MCF 10A (cell line): ENCODE data around the gene GATAD2B. TPM values are rescaled to one million over a fixed set of nuclear protein-coding genes. Genes with fewer than 3 reads are reported as not detected.
"Not testable (repeated sequence)": the region's sequence is repeated elsewhere in the genome, so short reads cannot be mapped to it uniquely, and the experiment has no call there.

Experiments
- BruUV-seq: library from RNA; stranded (reverse); fragments of 400-500 nt; replicated peaks from 2 replicates; lab custom pipeline; 2021; lab: Mats Ljungman, UMichigan
- CTCF ChIA-PET: fragments of 300-600 bp; sonication (Branson Sonifier 250); formaldehyde crosslinking; extraction: SDS; loops from one replicate; lab custom pipeline; 2021; ENCODE audit warnings: antibody characterized with exemption, inconsistent platforms; lab: Yijun Ruan, JAX
- POLR2A ChIA-PET: fragments of 300-600, 350-650 bp; sonication (Branson Sonifier 250); formaldehyde crosslinking; extraction: SDS; loops from one replicate; lab custom pipeline; 2020; ENCODE audit warnings: antibody characterized with exemption, inconsistent platforms; lab: Yijun Ruan, JAX
- DNase-seq: peaks from one replicate; pipeline ENCODE4 v3.0.0-alpha.2; 2018; ENCODE audit not compliant: unreplicated experiment
- H3K27ac Mint-ChIP-seq: one replicate; pipeline ENCODE4 v1.8.0; 2022; ENCODE audit warnings: mild to moderate bottlenecking, low read depth, mixed read lengths; ENCODE audit not compliant: unreplicated experiment
- H3K27me3 Mint-ChIP-seq: one replicate; pipeline ENCODE4 v1.8.0; 2022; ENCODE audit warnings: mixed read lengths; ENCODE audit not compliant: insufficient read depth, unreplicated experiment
- H3K36me3 Mint-ChIP-seq: one replicate; pipeline ENCODE4 v1.8.0; 2022; ENCODE audit warnings: mild to moderate bottlenecking, moderate library complexity, mixed read lengths; ENCODE audit not compliant: insufficient read depth, unreplicated experiment
- H3K4me1 Mint-ChIP-seq: one replicate; pipeline ENCODE4 v1.8.0; 2022; ENCODE audit warnings: mixed read lengths; ENCODE audit not compliant: insufficient read depth, unreplicated experiment
- H3K4me3 Mint-ChIP-seq: one replicate; pipeline ENCODE4 v1.8.0; 2022; ENCODE audit warnings: mild to moderate bottlenecking, moderate library complexity, mixed read lengths; ENCODE audit not compliant: unreplicated experiment
- H3K9me3 Mint-ChIP-seq: one replicate; pipeline ENCODE4 v1.8.0; 2022; ENCODE audit warnings: mixed read lengths; ENCODE audit not compliant: unreplicated experiment
- intact Hi-C: fragments of 100-400 bp; cut with micrococcal nuclease; formaldehyde crosslinking; loops from 2 replicates; pipeline ENCODE4 v1.14.1; 2022
- total RNA-seq: library from RNA; stranded (reverse); gene quantifications from 2 replicates; pipeline ENCODE4 v1.2.3, GENCODE V29; 2022
- TF ChIP-seq, protein P1 (sequence below): fragments of 200-600 bp; IDR thresholded peaks from one replicate; pipeline ENCODE4 v1.8.0; 2022; ENCODE audit warnings: antibody characterized with exemption, mild to moderate bottlenecking; ENCODE audit not compliant: unreplicated experiment

GATAD2B gene
- total RNA-seq, 1 experiment from 2014 or later = 95.5 TPM

DNA sequence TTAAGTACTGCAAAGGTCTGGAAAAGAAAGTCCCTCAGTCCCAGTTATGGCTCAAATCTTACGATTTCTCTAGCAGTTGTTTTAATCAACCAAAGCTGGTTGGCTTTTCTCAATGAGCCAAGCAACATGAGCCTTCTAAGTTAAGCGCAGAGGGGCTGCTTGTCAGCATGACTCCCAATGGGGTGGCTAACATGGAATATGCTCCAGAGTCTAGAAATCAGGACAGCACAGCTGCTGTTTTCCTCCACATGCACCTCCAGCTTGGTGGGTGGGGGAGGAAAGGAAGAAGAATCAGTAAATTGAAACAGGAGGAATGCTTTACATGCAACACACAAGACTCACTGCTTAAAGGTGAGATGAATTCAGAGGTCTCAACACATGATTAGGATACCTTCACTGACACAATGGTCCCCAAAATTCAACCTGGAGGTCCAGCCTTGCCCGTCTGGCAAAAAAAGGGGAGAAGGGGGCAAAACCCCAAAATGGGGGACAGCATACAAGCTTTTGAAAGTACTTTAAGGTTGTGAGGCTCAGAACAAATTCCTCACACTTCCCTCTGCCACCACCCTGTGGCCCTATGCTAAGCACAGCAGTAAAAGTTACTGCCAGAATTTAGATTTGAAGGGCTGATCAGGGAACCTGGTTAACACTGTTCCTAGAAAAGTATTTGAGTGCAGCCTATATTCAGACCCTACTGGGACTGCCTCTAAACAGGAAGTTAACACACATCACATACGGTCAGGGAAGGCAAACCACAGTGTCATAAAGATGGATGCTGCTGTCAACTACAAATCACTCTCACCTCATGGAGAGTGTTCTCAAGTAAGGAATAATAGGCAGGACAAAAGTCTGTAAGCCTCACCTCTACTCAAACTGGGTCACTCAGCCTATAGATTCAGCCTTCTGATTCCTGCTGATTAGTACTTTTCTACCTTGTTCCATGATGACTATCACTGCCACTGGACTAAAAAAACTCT, 2.6 kb downstream of the GATAD2B start:
- CTCF ChIA-PET = interaction anchor here (0.6 to 5.6 kb wide), 37 partner anchors 9 to 286 kb away, joined by 3 to 41 read pairs (median 4); partner anchors contain the start of genes CHTOP, CREB3L4, DENND4B and RAB13
- no peaks in the 10 kb centered on the region for H3K9me3 Mint-ChIP-seq
- peaks cover 47% of the 10 kb centered on the region for H3K4me1 Mint-ChIP-seq
- no peaks in the 10 kb centered on the region for H3K27me3 Mint-ChIP-seq
- TF ChIP-seq, protein P1, sequence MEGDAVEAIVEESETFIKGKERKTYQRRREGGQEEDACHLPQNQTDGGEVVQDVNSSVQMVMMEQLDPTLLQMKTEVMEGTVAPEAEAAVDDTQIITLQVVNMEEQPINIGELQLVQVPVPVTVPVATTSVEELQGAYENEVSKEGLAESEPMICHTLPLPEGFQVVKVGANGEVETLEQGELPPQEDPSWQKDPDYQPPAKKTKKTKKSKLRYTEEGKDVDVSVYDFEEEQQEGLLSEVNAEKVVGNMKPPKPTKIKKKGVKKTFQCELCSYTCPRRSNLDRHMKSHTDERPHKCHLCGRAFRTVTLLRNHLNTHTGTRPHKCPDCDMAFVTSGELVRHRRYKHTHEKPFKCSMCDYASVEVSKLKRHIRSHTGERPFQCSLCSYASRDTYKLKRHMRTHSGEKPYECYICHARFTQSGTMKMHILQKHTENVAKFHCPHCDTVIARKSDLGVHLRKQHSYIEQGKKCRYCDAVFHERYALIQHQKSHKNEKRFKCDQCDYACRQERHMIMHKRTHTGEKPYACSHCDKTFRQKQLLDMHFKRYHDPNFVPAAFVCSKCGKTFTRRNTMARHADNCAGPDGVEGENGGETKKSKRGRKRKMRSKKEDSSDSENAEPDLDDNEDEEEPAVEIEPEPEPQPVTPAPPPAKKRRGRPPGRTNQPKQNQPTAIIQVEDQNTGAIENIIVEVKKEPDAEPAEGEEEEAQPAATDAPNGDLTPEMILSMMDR = no peak
- H3K27ac Mint-ChIP-seq = peak overlapping the region; percentile 74
- peaks cover 21% of the 10 kb centered on the region for H3K36me3 Mint-ChIP-seq
- peak overlapping the region; percentile 74 for H3K4me3 Mint-ChIP-seq
- peak; percentile 21 for DNase-seq
- intact Hi-C loops = loop anchor here (1.0 kb wide), 1 partner anchor 99 kb away; no protein-coding TSS in a partner anchor
- BruUV-seq = no TSS peak
- POLR2A ChIA-PET = interaction anchor here (0.6 to 7.8 kb wide), 22 partner anchors 10 to 302 kb away, joined by 3 to 117 read pairs (median 5); partner anchors contain the start of genes CREB3L4, CRTC2, DENND4B and JTB

DNA sequence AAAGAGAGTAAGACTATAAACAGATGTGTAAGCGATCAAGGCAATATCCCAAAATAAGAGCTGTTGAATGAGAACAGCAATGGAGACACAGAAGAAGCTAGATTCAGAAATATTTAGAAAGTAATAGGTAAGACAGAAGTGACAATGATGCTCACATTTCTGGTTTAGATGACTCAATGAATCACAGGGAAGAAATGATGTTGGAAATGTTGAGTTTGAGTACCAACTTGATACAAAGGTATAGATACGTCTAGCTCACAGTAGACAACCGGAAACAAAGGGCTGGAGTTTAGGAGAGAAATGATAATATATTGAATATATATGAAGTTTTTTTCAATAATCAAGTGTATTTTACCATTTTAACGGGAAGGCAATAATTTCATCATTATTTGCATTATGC, 6.5 kb downstream of the GATAD2B start:
- H3K27ac Mint-ChIP-seq = no peak overlapping the region
- POLR2A ChIA-PET = no interaction called here
- H3K4me1 Mint-ChIP-seq = peaks cover 43% of the 10 kb centered on the region

DNA sequence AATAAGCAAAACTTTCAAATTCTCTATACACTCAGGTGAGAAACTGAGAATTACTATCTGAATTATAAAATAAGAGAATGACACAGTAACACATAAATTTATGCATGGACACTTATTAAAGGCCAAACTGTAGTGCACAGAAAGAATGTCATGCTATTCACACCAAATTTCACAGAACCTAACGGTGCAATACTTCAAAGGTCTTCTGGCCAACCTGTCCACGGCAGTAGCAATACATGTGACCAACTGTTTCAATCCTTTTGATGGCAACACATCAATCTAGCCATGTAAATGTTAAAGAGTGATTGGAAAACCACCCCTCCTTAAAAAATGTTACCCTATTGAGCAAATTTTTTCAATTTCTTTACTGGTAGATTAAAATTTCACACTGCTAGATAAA, 10.4 kb downstream of the GATAD2B start:
- H3K27ac Mint-ChIP-seq = no peak overlapping the region
- CTCF ChIA-PET = interaction anchor here (0.8 to 2.0 kb wide), 2 partner anchors 74 to 115 kb away, joined by 3 to 7 read pairs; partner anchors contain the start of gene RAB13
- peaks cover 39% of the 10 kb centered on the region for H3K36me3 Mint-ChIP-seq
- no peaks in the 10 kb centered on the region for H3K27me3 Mint-ChIP-seq
- TF ChIP-seq, protein P1 = no peak
- intact Hi-C loops = no loop called here
- POLR2A ChIA-PET = interaction anchor here (0.6 to 4.1 kb wide), 4 partner anchors 9 to 51 kb away, joined by 3 to 55 read pairs (median 4); partner anchors contain the start of gene GATAD2B
- DNase-seq = no peak
- peaks cover 13% of the 10 kb centered on the region for H3K4me1 Mint-ChIP-seq
- H3K9me3 Mint-ChIP-seq = no peaks in the 10 kb centered on the region
- H3K4me3 Mint-ChIP-seq = no peak overlapping the region
- BruUV-seq = no TSS peak

More for the DNA sequence above, 6.5 kb downstream of the GATAD2B start:
- no peak for DNase-seq
- Mint-ChIP-seq H3K36me3 (peaks cover 36% of the 10 kb centered on the region), H3K27me3 (no peaks in the 10 kb centered on the region), H3K4me3 (no peak overlapping the region), H3K9me3 (no peaks in the 10 kb centered on the region)
- no TSS peak for BruUV-seq
- intact Hi-C loops = no loop called here
- CTCF ChIA-PET = interaction anchor here (0.6 to 0.8 kb wide), 3 partner anchors 18 to 467 kb away, joined by 3 read pairs; partner anchors contain the start of gene RAB13
- TF ChIP-seq, protein P1 = no peak

DNA sequence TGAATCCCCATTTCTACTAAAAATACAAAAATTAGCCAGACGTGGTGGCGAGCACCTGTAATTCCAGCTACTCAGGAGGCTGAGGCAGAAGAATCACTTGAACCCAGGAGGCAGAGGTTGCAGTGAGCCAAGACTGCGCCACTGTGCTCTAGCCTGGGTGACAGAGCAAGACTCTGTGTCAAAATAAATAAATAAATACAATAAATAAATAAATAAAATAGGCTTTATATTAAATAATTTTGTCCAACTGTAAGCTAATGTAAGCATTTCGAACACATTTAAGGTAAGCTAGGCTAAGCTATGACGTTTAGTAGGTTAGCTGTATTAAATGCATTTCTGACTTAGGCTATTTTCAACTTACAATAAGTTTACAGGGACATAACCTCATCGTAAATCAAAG, 12.2 kb downstream of the GATAD2B start:
- H3K27me3 Mint-ChIP-seq, DNase-seq, intact Hi-C loops, H3K27ac Mint-ChIP-seq, H3K4me3 Mint-ChIP-seq, BruUV-seq, H3K9me3 Mint-ChIP-seq: not testable (repeated sequence)
- ChIA-PET CTCF (interaction anchor here (0.6 to 3.4 kb wide), 5 partner anchors 10 to 571 kb away, joined by 3 to 30 read pairs (median 5); partner anchors contain the start of gene RAB13), POLR2A (interaction anchor here (0.9 to 4.1 kb wide), 5 partner anchors 11 to 71 kb away, joined by 3 to 55 read pairs (median 6); partner anchors contain the start of gene GATAD2B)
- H3K4me1 Mint-ChIP-seq = peaks cover 11% of the 10 kb centered on the region
- peaks cover 39% of the 10 kb centered on the region for H3K36me3 Mint-ChIP-seq
